CD4-positive, alpha-beta T cell treated with Interleukin-15 for 4 hours (primary cell): ENCODE data around the gene MAPK7.

Experiments used
- DNase-seq: peaks from one replicate; pipeline ENCODE4 v3.0.0-alpha.2; 2020; ENCODE audit warnings: low spot score

Gene MAPK7

GRCh38 chr17:19363460-19364035 is 14.8 kb upstream of the MAPK7 start:
- DNase-seq, result no peak

GRCh38 chr17:19364699-19365498 is 13.4 kb upstream of the MAPK7 start:
- no peak for DNase-seq

GRCh38 chr17:19365499-19365817 is 12.8 kb upstream of the MAPK7 start:
- DNase-seq, result no peak

- DNase-seq, result no peak
These were observed 12.3 kb upstream of the MAPK7 start for GRCh38 chr17:19365833-19366636.

DNA sequence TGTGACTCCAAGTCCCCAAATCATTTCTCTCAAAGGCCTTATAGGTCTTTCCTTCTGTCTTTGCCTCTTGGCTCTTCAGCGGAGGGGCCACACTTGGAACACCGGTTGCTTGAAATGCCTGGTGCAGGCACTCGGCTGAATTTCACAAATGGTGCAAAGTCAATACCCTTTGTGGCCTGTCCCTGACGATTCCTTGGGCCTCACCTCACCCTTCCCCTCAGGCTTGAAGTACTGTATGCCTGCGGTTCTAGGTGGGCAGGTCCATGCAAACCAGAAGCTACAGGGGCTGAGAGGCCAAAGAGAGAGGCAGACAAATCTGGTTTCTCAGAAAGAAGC is 11.7 kb upstream of the MAPK7 start:
- no peak for DNase-seq

GRCh38 chr17:19368229-19368628 is 10.1 kb upstream of the MAPK7 start:
- DNase-seq, result no peak

GRCh38 chr17:19369107-19369778 is 9.1 kb upstream of the MAPK7 start:
- no peak for DNase-seq

GRCh38 chr17:19369846-19370492 is 8.3 kb upstream of the MAPK7 start:
- DNase-seq, result peak; percentile 59

DNA sequence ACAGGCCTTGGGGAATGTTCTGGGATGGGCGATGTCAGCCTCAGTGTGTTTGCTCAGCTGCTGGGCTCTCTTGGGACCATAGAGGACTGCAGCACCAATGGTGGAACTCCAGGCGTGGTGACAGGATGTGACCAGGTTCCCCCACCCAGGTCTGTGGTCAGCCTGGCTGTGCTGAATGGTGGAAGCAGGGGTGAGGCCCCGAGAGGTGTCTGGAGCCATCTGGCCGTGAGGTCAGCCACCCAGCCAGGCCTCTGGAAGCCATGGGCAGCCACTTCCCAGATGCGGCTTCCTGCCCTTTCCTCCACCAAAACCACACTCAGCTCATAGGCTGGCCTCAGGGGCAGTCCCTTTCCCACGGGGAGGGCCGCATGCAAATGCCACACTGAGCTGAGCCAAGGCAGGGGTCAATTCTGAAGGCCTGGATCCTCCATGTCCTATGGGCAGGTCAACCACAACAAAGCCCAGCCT is 7.8 kb upstream of the MAPK7 start:
- DNase-seq, result peak; percentile 14

GRCh38 chr17:19371259-19372010 is 6.9 kb upstream of the MAPK7 start:
- peak; percentile 12 for DNase-seq

DNA sequence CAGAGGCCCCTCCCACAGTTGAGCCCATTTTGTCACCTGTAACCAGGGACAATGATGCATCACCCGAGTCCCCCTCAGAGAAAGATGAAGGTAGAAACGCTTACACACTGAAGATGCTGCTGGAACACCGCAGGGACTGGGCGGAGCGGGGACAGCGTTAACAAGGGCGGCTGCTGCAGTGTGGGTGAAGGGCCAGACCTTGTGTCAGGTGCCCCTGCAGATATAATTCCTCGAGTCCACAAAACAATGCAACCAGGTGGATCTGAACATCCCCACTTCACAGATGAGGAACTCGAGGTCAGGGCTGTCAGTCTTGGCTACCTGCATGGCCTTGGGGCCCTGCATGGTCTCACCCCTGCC is 6.3 kb upstream of the MAPK7 start:
- DNase-seq, result no peak

GRCh38 chr17:19372439-19372838 is 5.9 kb upstream of the MAPK7 start:
- DNase-seq, result no peak

- DNase-seq, result no peak
These were observed 5.3 kb upstream of the MAPK7 start for GRCh38 chr17:19372866-19373504.

GRCh38 chr17:19374136-19374535 is 4.2 kb upstream of the MAPK7 start:
- DNase-seq, result no peak

DNA sequence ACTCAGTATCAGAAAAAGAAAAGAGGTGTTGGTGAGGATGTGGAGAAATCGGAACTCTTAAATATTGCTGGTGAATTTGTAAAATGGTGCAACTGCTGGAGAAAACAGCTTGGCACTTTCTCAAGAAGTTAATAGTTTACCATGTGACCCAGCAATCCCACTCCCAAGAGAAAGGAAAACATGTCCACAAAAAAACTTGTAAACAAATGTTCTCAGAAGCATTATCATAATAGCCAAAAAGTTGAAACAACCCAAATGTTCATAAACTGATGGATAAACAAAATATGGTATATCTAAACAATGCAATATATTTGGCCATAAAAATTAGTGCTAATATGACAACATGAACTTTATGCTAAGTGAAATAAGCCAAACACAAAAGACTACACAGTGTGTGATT is 2.6 kb upstream of the MAPK7 start:
- no peak for DNase-seq

GRCh38 chr17:19376811-19377210 is 1.5 kb upstream of the MAPK7 start:
- DNase-seq, result no peak

DNA sequence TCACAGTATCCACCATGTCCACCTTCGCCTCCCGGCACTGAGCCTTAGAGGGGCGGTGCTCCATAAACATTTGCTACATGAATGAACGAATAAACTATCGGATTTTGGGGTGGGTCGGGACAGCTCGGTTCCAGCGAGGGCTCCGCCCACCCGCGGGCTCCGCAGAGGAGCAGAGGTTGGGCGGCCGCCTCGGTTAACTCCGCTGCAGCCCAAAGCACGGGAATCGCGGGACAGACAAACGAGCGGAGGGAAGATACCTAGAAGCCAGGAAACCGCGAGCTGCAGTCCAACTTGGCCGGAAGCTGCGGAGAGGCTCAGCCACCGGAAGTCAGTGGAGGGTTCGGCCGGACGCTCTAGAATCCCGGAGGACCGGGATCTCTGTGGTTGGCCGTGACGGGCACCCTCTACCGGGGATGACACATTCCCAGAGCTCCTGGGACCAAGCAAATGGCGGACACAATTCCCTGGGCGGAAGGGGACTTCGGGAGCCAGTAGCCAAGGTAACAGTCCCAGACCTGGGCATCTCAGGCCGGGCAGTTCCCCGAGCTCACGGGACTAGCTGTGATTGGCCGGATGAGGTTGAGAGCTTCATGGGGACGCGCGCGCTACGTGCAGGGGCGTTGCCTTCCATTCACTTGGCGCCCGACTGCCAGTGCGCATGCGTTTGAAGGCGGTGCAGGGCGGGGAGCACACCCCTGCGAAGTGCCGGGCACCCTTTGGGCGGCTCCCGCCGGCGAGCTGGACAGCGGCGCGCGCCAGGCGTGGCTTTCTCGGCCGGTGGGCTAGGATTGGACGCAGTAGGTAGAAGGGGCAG is 489 bp upstream of the MAPK7 start:
- peak; percentile 97 for DNase-seq

- no peak for DNase-seq
These were observed 1.2 kb downstream of the MAPK7 start for GRCh38 chr17:19379361-19380065.
